Keratinocyte (primary cell): Measurements from ENCODE around the gene MED23. TPM values are rescaled to one million over a fixed set of nuclear protein-coding genes. Genes with fewer than 3 reads are reported as not detected.
"Not testable (repeated sequence)": the region's sequence is repeated elsewhere in the genome, so short reads cannot be mapped to it uniquely, and the experiment has no call there.

Experiments used
- DNase-seq: peaks from one replicate; pipeline ENCODE4 v3.0.0-alpha.2; 2011; ENCODE audit warnings: low read depth, missing footprints, low spot score
- FAIRE-seq: peaks from 2 replicates; lab custom pipeline; 2011; peaks lifted over from hg19 to GRCh38; lab: Jason Lieb, UNC
- H2AFZ ChIP-seq: 2 replicates; pipeline ENCODE4 v1.6.0; 2012; ENCODE audit warnings: low read length, control low read depth, inconsistent platforms; ENCODE audit not compliant: control insufficient read depth
- H3K27ac ChIP-seq: 2 replicates; pipeline ENCODE4 v1.5.1; 2011; ENCODE audit warnings: low read length; ENCODE audit not compliant: control insufficient read depth, insufficient read depth
- H3K27me3 ChIP-seq: 3 replicates; pipeline ENCODE4 v1.6.0; 2011; ENCODE audit warnings: low read length; ENCODE audit not compliant: control insufficient read depth, insufficient read depth; ENCODE audit errors: extremely low read depth
- H3K36me3 ChIP-seq, 2 experiments: 2 replicates in 1 of 2; 3 replicates in 1 of 2; pipeline ENCODE4 v1.5.1; 2011; ENCODE audit warnings: low read length in 2 of 2, mild to moderate bottlenecking in 1 of 2; ENCODE audit not compliant: control insufficient read depth in 2 of 2, insufficient read depth in 2 of 2; ENCODE audit errors: extremely low read depth in 1 of 2
- H3K4me1 ChIP-seq: 3 replicates; pipeline ENCODE4 v1.5.1; 2011; ENCODE audit warnings: low read length; ENCODE audit not compliant: control insufficient read depth, insufficient read depth; ENCODE audit errors: extremely low read depth
- H3K4me2 ChIP-seq: 3 replicates; pipeline ENCODE4 v1.6.0; 2011; ENCODE audit warnings: low read depth, low read length; ENCODE audit not compliant: control insufficient read depth, insufficient read depth; ENCODE audit errors: extremely low read depth
- H3K4me3 ChIP-seq, 3 experiments: fragments of 200-600 bp in 1 of 3; sonication (generic) in 1 of 3; 2 replicates in 2 of 3; 3 replicates in 1 of 3; pipeline ENCODE4 v1.5.1; 2011 to 2016; ENCODE audit warnings: low read length in 3 of 3, mild to moderate bottlenecking in 3 of 3, control low read depth in 2 of 3, inconsistent platforms in 1 of 3, low read depth in 1 of 3, mixed read lengths in 1 of 3, mixed run types in 1 of 3, moderate library complexity in 1 of 3; ENCODE audit not compliant: control insufficient read depth in 2 of 3, insufficient read depth in 2 of 3; ENCODE audit errors: extremely low read depth in 1 of 3
- H3K79me2 ChIP-seq: 2 replicates; pipeline ENCODE4 v1.6.0; 2012; ENCODE audit warnings: low read length; ENCODE audit not compliant: control insufficient read depth, insufficient read depth
- H3K9ac ChIP-seq: 3 replicates; pipeline ENCODE4 v1.6.0; 2011; ENCODE audit warnings: low read length; ENCODE audit not compliant: control insufficient read depth, insufficient read depth; ENCODE audit errors: extremely low read depth
- H3K9me1 ChIP-seq: 3 replicates; pipeline ENCODE4 v1.6.0; 2011; ENCODE audit warnings: low read length; ENCODE audit not compliant: control insufficient read depth, insufficient read depth; ENCODE audit errors: extremely low read depth
- H3K9me3 ChIP-seq: 2 replicates; pipeline ENCODE4 v1.5.1; 2012; ENCODE audit warnings: low read depth, low read length; ENCODE audit not compliant: control insufficient read depth
- H4K20me1 ChIP-seq: 3 replicates; pipeline ENCODE4 v1.6.0; 2011; ENCODE audit warnings: low read length; ENCODE audit not compliant: control insufficient read depth, insufficient read depth; ENCODE audit errors: extremely low read depth
- CTCF ChIP-seq, 3 experiments: IDR thresholded peaks in 1 of 3; conservative IDR thresholded peaks in 1 of 3; optimal IDR thresholded peaks in 1 of 3; 2 replicates in 2 of 3; 3 replicates in 1 of 3; pipeline versions ENCODE3 to v1.5.1; 2011; ENCODE audit warnings: low read length in 3 of 3, mild to moderate bottlenecking in 3 of 3, moderate library complexity in 2 of 3, control low read depth in 1 of 3, inconsistent platforms in 1 of 3; ENCODE audit not compliant: insufficient read depth in 2 of 3; ENCODE audit errors: extremely low read depth in 1 of 3
- EZH2 ChIP-seq: IDR thresholded peaks from one replicate; pipeline ENCODE4 v1.6.1; 2012; ENCODE audit warnings: inconsistent platforms, mild to moderate bottlenecking, low read length, moderate library complexity
- dilution Hi-C: fragments of 300-500 bp; cut with MboI; formaldehyde crosslinking; loops from one replicate; pipeline ENCODE4 v1.7.0; 2020; ENCODE audit warnings: low sequenced_read_pairs; ENCODE audit not compliant: extremely low pct_ligation_motif_present
- polyA plus RNA-seq, 5 experiments: library from polyadenylated mRNA; depleted of rRNA in 3 of 5; stranded (reverse) in 3 of 5; stranded (forward) in 1 of 5; unstranded in 1 of 5; fragments of >200 nt; gene quantifications; 1 replicate in 1 of 5; 2 replicates in 3 of 5; 3 replicates in 1 of 5; pipeline versions ENCODE4 v1.2.1 to v1.2.3, GENCODE V29; 2011 to 2012; ENCODE audit warnings: missing spikeins in 2 of 5, low read depth in 1 of 5, low replicate concordance in 1 of 5

MED23 gene
- polyA plus RNA-seq, 1 donor (not counting 4 experiments of a cell fraction or from before 2014, with no cell fraction given): 24.9 TPM

- H3K79me2 ChIP-seq: no peaks in the 10 kb centered on the region
- no peak overlapping the region for H3K27ac ChIP-seq
- FAIRE-seq (no peak), DNase-seq (no peak)
- H3K4me2 ChIP-seq: no peak overlapping the region
- no peaks in the 10 kb centered on the region for H3K27me3 ChIP-seq
- H2AFZ ChIP-seq: no peak overlapping the region
- no peak for TF ChIP-seq EZH2
- no peak for TF ChIP-seq CTCF (optimal IDR thresholded peaks at IDR 0.05 in 1 of 3, IDR thresholded peaks at IDR 0.05 in 1 of 3, conservative IDR thresholded peaks at IDR 0.05 in 1 of 3; ENCODE audit: extremely low read depth in 1 of 3, insufficient read depth in 2 of 3, low read length in 3 of 3)
- no peaks in the 10 kb centered on the region for H3K9me3 ChIP-seq
- H3K9me1 ChIP-seq: no peaks in the 10 kb centered on the region
- dilution Hi-C loops: no loop called here
- H3K4me3 ChIP-seq: no peak overlapping the region
- H3K9ac ChIP-seq: no peak overlapping the region
- no peaks in the 10 kb centered on the region for H3K36me3 ChIP-seq
- no peaks in the 10 kb centered on the region for H3K4me1 ChIP-seq
- no peaks in the 10 kb centered on the region for H4K20me1 ChIP-seq
These were observed 95.4 kb downstream of the MED23 start for GRCh38 chr6:131532580-131533039.

GRCh38 chr6:131531681-131532080, 96.4 kb downstream of the MED23 start:
- H2AFZ ChIP-seq, FAIRE-seq, H3K4me1 ChIP-seq, H3K79me2 ChIP-seq, H3K4me2 ChIP-seq, H3K9me1 ChIP-seq, H3K9me3 ChIP-seq, H3K36me3 ChIP-seq, DNase-seq, H3K9ac ChIP-seq, H4K20me1 ChIP-seq, H3K27ac ChIP-seq, H3K4me3 ChIP-seq, dilution Hi-C loops, H3K27me3 ChIP-seq: not testable (repeated sequence)

- H3K79me2 ChIP-seq, H3K36me3 ChIP-seq, H3K27ac ChIP-seq, DNase-seq, H3K4me1 ChIP-seq, H2AFZ ChIP-seq, H3K9me3 ChIP-seq, H3K9me1 ChIP-seq, dilution Hi-C loops, H3K4me3 ChIP-seq, H3K27me3 ChIP-seq, H3K9ac ChIP-seq, H3K4me2 ChIP-seq, H4K20me1 ChIP-seq, FAIRE-seq: not testable (repeated sequence)
These were observed 97.1 kb downstream of the MED23 start for GRCh38 chr6:131530936-131531335.
